ENCODE data around the gene NPTXR. TPM values are rescaled to one million over a fixed set of nuclear protein-coding genes. Genes with fewer than 3 reads are reported as not detected.

The NPTXR gene
- total and polyA plus RNA-seq, 10 of the 15 experiments (the other 5 are each of a cell fraction or from before 2014, with no cell fraction given): 0.02 to 0.38 (median 0.07) TPM; not detected in 2

GRCh38 chr22:38784856-38785255 is 59.0 kb downstream of the NPTXR start (continued):
- TF ChIP-seq, protein P1, sequence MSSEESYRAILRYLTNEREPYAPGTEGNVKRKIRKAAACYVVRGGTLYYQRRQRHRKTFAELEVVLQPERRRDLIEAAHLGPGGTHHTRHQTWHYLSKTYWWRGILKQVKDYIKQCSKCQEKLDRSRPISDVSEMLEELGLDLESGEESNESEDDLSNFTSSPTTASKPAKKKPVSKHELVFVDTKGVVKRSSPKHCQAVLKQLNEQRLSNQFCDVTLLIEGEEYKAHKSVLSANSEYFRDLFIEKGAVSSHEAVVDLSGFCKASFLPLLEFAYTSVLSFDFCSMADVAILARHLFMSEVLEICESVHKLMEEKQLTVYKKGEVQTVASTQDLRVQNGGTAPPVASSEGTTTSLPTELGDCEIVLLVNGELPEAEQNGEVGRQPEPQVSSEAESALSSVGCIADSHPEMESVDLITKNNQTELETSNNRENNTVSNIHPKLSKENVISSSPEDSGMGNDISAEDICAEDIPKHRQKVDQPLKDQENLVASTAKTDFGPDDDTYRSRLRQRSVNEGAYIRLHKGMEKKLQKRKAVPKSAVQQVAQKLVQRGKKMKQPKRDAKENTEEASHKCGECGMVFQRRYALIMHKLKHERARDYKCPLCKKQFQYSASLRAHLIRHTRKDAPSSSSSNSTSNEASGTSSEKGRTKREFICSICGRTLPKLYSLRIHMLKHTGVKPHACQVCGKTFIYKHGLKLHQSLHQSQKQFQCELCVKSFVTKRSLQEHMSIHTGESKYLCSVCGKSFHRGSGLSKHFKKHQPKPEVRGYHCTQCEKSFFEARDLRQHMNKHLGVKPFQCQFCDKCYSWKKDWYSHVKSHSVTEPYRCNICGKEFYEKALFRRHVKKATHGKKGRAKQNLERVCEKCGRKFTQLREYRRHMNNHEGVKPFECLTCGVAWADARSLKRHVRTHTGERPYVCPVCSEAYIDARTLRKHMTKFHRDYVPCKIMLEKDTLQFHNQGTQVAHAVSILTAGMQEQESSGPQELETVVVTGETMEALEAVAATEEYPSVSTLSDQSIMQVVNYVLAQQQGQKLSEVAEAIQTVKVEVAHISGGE (CRISPR knock-in tag; IDR thresholded peaks at IDR 0.05): no peak
- TF ChIP-seq CBX3 (IDR thresholded peaks at IDR 0.05; ENCODE audit: borderline replicate concordance, low read depth): no peak
- TF ChIP-seq, protein P2, sequence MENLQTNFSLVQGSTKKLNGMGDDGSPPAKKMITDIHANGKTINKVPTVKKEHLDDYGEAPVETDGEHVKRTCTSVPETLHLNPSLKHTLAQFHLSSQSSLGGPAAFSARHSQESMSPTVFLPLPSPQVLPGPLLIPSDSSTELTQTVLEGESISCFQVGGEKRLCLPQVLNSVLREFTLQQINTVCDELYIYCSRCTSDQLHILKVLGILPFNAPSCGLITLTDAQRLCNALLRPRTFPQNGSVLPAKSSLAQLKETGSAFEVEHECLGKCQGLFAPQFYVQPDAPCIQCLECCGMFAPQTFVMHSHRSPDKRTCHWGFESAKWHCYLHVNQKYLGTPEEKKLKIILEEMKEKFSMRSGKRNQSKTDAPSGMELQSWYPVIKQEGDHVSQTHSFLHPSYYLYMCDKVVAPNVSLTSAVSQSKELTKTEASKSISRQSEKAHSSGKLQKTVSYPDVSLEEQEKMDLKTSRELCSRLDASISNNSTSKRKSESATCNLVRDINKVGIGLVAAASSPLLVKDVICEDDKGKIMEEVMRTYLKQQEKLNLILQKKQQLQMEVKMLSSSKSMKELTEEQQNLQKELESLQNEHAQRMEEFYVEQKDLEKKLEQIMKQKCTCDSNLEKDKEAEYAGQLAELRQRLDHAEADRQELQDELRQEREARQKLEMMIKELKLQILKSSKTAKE (IDR thresholded peaks at IDR 0.05; ENCODE audit: low read depth, poor library complexity, severe bottlenecking): no peak
- no peak for TF ChIP-seq ZBED1 (IDR thresholded peaks at IDR 0.05; ENCODE audit: borderline replicate concordance)
- TF ChIP-seq ZZZ3 (IDR thresholded peaks at IDR 0.05; ENCODE audit: control insufficient read depth, insufficient read length, low read depth): no peak
- TF ChIP-seq CEBPB (IDR thresholded peaks at IDR 0.05; ENCODE audit: borderline replicate concordance in 1 of 2, low read depth in 2 of 2, low read length in 2 of 2): no peak
- TF ChIP-seq, protein P3, sequence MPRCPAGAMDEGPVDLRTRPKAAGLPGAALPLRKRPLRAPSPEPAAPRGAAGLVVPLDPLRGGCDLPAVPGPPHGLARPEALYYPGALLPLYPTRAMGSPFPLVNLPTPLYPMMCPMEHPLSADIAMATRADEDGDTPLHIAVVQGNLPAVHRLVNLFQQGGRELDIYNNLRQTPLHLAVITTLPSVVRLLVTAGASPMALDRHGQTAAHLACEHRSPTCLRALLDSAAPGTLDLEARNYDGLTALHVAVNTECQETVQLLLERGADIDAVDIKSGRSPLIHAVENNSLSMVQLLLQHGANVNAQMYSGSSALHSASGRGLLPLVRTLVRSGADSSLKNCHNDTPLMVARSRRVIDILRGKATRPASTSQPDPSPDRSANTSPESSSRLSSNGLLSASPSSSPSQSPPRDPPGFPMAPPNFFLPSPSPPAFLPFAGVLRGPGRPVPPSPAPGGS (IDR thresholded peaks at IDR 0.05; ENCODE audit: borderline replicate concordance, insufficient read depth, low read depth, low read length, poor library complexity, severe bottlenecking): no peak
- no peak for TF ChIP-seq CREM (IDR thresholded peaks at IDR 0.05; ENCODE audit: low read depth)
- no peak for TF ChIP-seq ASH2L (IDR thresholded peaks at IDR 0.05; ENCODE audit: borderline replicate concordance, low read depth)

Data from GM12878 (cell line).